ENCODE measurements around the gene BEND6.

BEND6 gene

GRCh38 chr6:56940977-56941376, 13.9 kb upstream of the BEND6 start:
- DNase-seq (ENCODE audit: low spot score) = no peak

GRCh38 chr6:56944661-56945060, 10.2 kb upstream of the BEND6 start:
- no peak for DNase-seq (ENCODE audit: low spot score)

GRCh38 chr6:56946368-56946767, 8.5 kb upstream of the BEND6 start:
- no peak for DNase-seq (ENCODE audit: low spot score)

- DNase-seq (ENCODE audit: low spot score) = no peak
Measured at GRCh38 chr6:56947924-56948323, 7.0 kb upstream of the BEND6 start.

- no peak for DNase-seq (ENCODE audit: low spot score)
Measured at GRCh38 chr6:56949265-56949664, 5.6 kb upstream of the BEND6 start.

- DNase-seq (ENCODE audit: low spot score) = no peak
Measured at GRCh38 chr6:56949925-56950495, 4.9 kb upstream of the BEND6 start.

GRCh38 chr6:56951049-56951831, 3.7 kb upstream of the BEND6 start:
- no peak for DNase-seq (ENCODE audit: low spot score)

GRCh38 chr6:56953597-56954402, 1.1 kb upstream of the BEND6 start:
- DNase-seq (ENCODE audit: low spot score) = peak; percentile 54

GRCh38 chr6:56955171-56956155, 556 bp downstream of the BEND6 start:
- DNase-seq (ENCODE audit: low spot score) = peak; percentile 91

- DNase-seq (ENCODE audit: low spot score) = no peak
Measured at GRCh38 chr6:56956491-56956890, 1.6 kb downstream of the BEND6 start.

- DNase-seq (ENCODE audit: low spot score) = no peak
Measured at GRCh38 chr6:56957856-56958255, 2.9 kb downstream of the BEND6 start.

GRCh38 chr6:56958481-56958880, 3.6 kb downstream of the BEND6 start:
- no peak for DNase-seq (ENCODE audit: low spot score)

- no peak for DNase-seq (ENCODE audit: low spot score)
Measured at GRCh38 chr6:56959094-56959493, 4.2 kb downstream of the BEND6 start.

- DNase-seq (ENCODE audit: low spot score) = no peak
Measured at GRCh38 chr6:56959938-56960337, 5.0 kb downstream of the BEND6 start.

- no peak for DNase-seq (ENCODE audit: low spot score)
Measured at GRCh38 chr6:56961151-56961550, 6.2 kb downstream of the BEND6 start.

- no peak for DNase-seq (ENCODE audit: low spot score)
Measured at GRCh38 chr6:56962441-56962840, 7.5 kb downstream of the BEND6 start.

GRCh38 chr6:56963043-56963442, 8.1 kb downstream of the BEND6 start:
- no peak for DNase-seq (ENCODE audit: low spot score)

- no peak for DNase-seq (ENCODE audit: low spot score)
Measured at GRCh38 chr6:56963793-56964192, 8.9 kb downstream of the BEND6 start.

- no peak for DNase-seq (ENCODE audit: low spot score)
Measured at GRCh38 chr6:56965126-56965525, 10.2 kb downstream of the BEND6 start.

- no peak for DNase-seq (ENCODE audit: low spot score)
Measured at GRCh38 chr6:56970849-56971248, 15.9 kb downstream of the BEND6 start.

GRCh38 chr6:56977192-56977591, 22.3 kb downstream of the BEND6 start:
- DNase-seq (ENCODE audit: low spot score) = no peak

- DNase-seq (ENCODE audit: low spot score) = no peak
Measured at GRCh38 chr6:56978530-56978929, 23.6 kb downstream of the BEND6 start.
